Measurements from ENCODE around the gene NUCKS1.

DNA sequence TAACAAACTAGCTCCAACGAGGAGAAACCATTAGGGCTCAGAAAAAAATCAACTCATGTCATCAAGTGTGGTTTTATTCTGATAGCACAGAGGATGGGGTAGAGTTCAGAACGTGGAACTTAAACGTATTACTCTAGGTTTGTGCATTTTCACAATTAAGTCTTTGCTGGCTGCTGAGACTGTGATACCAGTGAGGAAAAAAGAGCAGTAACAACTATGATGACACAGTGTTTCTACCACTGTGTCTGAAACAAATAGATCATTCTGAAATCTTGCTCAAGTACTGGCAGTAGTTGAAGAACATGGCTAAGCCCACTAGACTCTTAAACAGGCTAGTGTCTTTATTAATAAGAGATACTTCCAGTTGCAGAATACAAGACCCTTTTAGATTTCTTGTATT lies 31.0 kb downstream of the NUCKS1 start:
- TF ChIP-seq, protein P1, sequence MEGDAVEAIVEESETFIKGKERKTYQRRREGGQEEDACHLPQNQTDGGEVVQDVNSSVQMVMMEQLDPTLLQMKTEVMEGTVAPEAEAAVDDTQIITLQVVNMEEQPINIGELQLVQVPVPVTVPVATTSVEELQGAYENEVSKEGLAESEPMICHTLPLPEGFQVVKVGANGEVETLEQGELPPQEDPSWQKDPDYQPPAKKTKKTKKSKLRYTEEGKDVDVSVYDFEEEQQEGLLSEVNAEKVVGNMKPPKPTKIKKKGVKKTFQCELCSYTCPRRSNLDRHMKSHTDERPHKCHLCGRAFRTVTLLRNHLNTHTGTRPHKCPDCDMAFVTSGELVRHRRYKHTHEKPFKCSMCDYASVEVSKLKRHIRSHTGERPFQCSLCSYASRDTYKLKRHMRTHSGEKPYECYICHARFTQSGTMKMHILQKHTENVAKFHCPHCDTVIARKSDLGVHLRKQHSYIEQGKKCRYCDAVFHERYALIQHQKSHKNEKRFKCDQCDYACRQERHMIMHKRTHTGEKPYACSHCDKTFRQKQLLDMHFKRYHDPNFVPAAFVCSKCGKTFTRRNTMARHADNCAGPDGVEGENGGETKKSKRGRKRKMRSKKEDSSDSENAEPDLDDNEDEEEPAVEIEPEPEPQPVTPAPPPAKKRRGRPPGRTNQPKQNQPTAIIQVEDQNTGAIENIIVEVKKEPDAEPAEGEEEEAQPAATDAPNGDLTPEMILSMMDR (conservative IDR thresholded peaks at IDR 0.05): no peak
- no peak for TF ChIP-seq EZH2 (IDR thresholded peaks at IDR 0.05; ENCODE audit: low read depth)

Measured in PC-9 (cell line).